HCT116 (cell line): ENCODE results near the gene ARL15.

ENCODE experiments used
- CEBPB ChIP-seq: IDR thresholded peaks from 2 replicates; pipeline ENCODE4 v1.6.1; 2012; ENCODE audit warnings: low read depth
- CTCF ChIP-seq, 3 experiments: fragments of 200-600 bp in 1 of 3; sonication (generic) in 1 of 3; IDR thresholded peaks in 2 of 3; conservative IDR thresholded peaks in 1 of 3; 2 replicates each; pipeline ENCODE4 v1.5.1; 2012 to 2017; ENCODE audit warnings: low read depth in 2 of 3, low read length in 2 of 3, antibody characterized with exemption in 1 of 3, borderline replicate concordance in 1 of 3, control low read depth in 1 of 3, mild to moderate bottlenecking in 1 of 3, mixed read lengths in 1 of 3, mixed run types in 1 of 3, moderate library complexity in 1 of 3; ENCODE audit not compliant: insufficient read depth in 1 of 3
- EGR1 ChIP-seq: IDR thresholded peaks from 2 replicates; pipeline ENCODE4 v1.6.1; 2012; ENCODE audit warnings: low read depth
- EZH2 ChIP-seq: fragments of 200-600 bp; sonication (generic); IDR thresholded peaks from 2 replicates; pipeline ENCODE4 v1.6.1; 2017; ENCODE audit warnings: antibody characterized with exemption, mixed run types
- POLR2A ChIP-seq: IDR thresholded peaks from 2 replicates; pipeline ENCODE4 v1.7.0; 2011; ENCODE audit warnings: borderline replicate concordance; ENCODE audit not compliant: insufficient read depth, insufficient read length; ENCODE audit errors: extremely low read depth
- POLR2AphosphoS5 ChIP-seq: IDR thresholded peaks from 2 replicates; pipeline ENCODE4 v1.6.1; 2011; ENCODE audit warnings: mild to moderate bottlenecking, low read depth, low read length, moderate library complexity
- RAD21 ChIP-seq: IDR thresholded peaks from 2 replicates; pipeline ENCODE4 v1.6.1; 2012; ENCODE audit warnings: low read depth, mild to moderate bottlenecking

- no peak for TF ChIP-seq POLR2A
- TF ChIP-seq CTCF (IDR thresholded peaks at IDR 0.05 in 2 of 3, conservative IDR thresholded peaks at IDR 0.05 in 1 of 3; ENCODE audit: borderline replicate concordance in 1 of 3, insufficient read depth in 1 of 3, low read depth in 2 of 3, low read length in 2 of 3), result no peak
- no peak for TF ChIP-seq CEBPB
- no peak for TF ChIP-seq RAD21
- TF ChIP-seq POLR2AphosphoS5, result no peak
- TF ChIP-seq EZH2, result no peak
- no peak for TF ChIP-seq EGR1
These were observed 361.8 kb downstream of the ARL15 start for GRCh38 chr5:53948598-53948997.
